NCI-H187 treated with DMSO at 0.1 percent for 48 hours (cell line): Measurements from ENCODE around the gene CDC42EP5.
"Not testable (repeated sequence)": the region's sequence is repeated elsewhere in the genome, so short reads cannot be mapped to it uniquely, and the experiment has no call there.

Experiments used
- DNase-seq: peaks from one replicate; lab custom pipeline; 2025; lab: John Stamatoyannopoulos, UW

CDC42EP5 gene

GRCh38 chr19:54448040-54448773 is 24.9 kb downstream of the CDC42EP5 start:
- DNase-seq: no peak

GRCh38 chr19:54446349-54446748 is 26.7 kb downstream of the CDC42EP5 start:
- not testable (repeated sequence) for DNase-seq

GRCh38 chr19:54444737-54445136 is 28.4 kb downstream of the CDC42EP5 start:
- no peak for DNase-seq

- DNase-seq: no peak
Measured at GRCh38 chr19:54440641-54441040, 32.5 kb downstream of the CDC42EP5 start.

GRCh38 chr19:54439174-54439851 is 33.8 kb downstream of the CDC42EP5 start:
- no peak for DNase-seq

GRCh38 chr19:54436628-54437252 is 36.4 kb downstream of the CDC42EP5 start:
- DNase-seq: no peak

- DNase-seq: no peak
Measured at GRCh38 chr19:54436031-54436523, 37.0 kb downstream of the CDC42EP5 start.

- no peak for DNase-seq
Measured at GRCh38 chr19:54435551-54436016, 37.5 kb downstream of the CDC42EP5 start.

- DNase-seq: no peak
Measured at GRCh38 chr19:54434873-54435214, 38.3 kb downstream of the CDC42EP5 start.

GRCh38 chr19:54434112-54434872 is 38.8 kb downstream of the CDC42EP5 start:
- no peak for DNase-seq

- no peak for DNase-seq
Measured at GRCh38 chr19:54433697-54434096, 39.4 kb downstream of the CDC42EP5 start.

- no peak for DNase-seq
Measured at GRCh38 chr19:54432144-54432738, 40.9 kb downstream of the CDC42EP5 start.

- no peak for DNase-seq
Measured at GRCh38 chr19:54431255-54431838, 41.7 kb downstream of the CDC42EP5 start.

GRCh38 chr19:54430306-54431254 is 42.5 kb downstream of the CDC42EP5 start:
- DNase-seq: no peak

- DNase-seq: no peak
Measured at GRCh38 chr19:54429545-54430227, 43.4 kb downstream of the CDC42EP5 start.

- no peak for DNase-seq
Measured at GRCh38 chr19:54429176-54429495, 44.0 kb downstream of the CDC42EP5 start.

GRCh38 chr19:54428323-54429175 is 44.5 kb downstream of the CDC42EP5 start:
- no peak for DNase-seq

- no peak for DNase-seq
Measured at GRCh38 chr19:54427586-54427985, 45.5 kb downstream of the CDC42EP5 start.
